HL-60/S4 treated with retinoic acid at 250 ng/mL for 4 days and 3 days (cell line): Measurements from ENCODE around the gene GATA5.

Experiments used
- in situ Hi-C: fragments of 300-500 bp; cut with MboI; formaldehyde crosslinking; loops from 2 replicates; pipeline ENCODE4 v1.7.0; 2022; ENCODE audit warnings: low sequenced_read_pairs

Gene GATA5

GRCh38 chr20:62460678-62461077 lies 15.1 kb downstream of the GATA5 start:
- in situ Hi-C loops: no loop called here

- in situ Hi-C loops: no loop called here
These were observed 16.3 kb downstream of the GATA5 start for GRCh38 chr20:62459488-62459887.

DNA sequence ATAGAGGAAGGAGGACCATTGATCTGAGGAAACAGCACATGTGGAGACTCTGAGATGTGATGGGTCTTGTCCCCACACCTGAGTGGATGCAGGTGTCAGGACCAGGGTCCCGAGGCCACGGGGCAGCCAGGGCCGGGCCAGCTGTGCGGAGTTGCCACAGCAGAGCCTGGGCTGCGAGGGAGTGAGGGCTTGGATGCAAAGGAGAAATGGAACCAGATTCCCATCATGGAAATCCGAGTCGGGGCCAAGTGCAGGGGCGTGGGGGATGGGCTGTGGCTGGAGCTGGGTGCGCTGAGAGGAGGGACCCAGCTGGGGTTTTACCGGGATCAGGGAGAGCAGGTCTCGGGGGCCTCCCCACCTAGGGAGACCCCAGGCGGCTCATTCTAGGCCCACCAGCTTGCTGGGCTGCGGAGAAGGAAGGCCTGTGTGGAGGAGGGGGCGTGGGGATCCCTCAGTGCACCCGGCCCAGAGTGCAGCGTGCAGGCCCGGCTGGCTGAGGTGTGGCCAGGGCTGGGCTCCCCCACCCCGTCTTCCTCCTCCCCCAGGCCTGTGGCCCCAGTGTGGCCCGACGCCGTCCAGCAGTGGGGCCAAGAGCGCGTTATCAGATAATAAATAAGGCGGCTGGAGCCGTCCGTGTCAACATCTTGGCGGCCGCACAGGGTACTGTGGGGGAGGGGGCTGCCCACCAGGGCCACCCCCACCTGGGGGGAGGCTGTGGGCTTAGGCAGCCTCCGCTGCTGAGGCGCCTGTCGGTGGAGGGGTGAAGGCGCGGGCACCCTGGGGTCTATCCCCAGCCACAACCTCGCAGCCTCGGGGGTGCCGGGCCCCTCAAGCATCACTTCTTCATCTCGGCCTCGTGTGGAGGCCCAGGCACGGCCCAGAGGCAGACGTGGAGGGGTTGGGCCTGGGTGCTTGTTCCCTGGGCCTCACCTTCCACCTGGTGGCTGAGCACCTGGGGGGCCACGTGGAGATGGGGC lies 17.2 kb downstream of the GATA5 start:
- in situ Hi-C loops: no loop called here

DNA sequence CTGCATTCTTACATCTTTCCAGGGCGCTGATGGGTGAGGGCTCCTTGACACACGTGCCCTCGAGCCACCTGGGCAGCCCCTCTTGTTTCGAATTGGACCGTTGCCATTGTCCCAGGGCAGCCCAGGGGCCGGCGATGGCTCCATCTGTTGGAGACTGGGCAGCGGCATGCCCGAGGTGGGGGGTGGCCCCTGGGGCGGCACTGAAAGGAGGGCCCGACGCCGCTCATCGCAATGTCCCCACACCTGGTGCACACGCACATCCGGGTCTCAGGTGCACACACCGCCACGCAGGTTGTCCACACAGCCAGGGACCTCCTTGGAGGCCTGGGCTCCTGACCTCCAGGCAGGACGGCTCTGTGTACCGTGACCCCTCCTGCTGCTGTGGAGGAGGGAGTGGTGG lies 18.0 kb downstream of the GATA5 start:
- in situ Hi-C loops: no loop called here

DNA sequence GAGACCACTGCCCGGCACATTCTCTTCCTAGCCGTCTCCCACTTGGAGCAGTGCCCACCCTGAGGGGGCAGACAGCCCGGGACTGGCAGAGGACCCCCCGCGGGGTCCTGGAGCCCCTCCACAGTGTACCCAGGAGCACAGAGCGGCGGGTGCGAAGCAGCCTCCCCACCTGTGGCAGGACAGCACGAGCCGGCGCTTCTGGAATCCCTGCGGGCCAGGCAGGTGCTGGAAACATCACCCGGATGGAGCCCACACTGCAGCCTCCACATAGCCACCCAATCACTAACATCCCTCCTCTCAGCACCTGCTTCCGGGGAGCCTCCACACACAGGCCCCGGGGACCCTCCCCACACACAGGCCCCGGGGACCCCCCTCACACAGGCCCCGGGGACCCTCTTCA lies 18.7 kb downstream of the GATA5 start:
- in situ Hi-C loops: no loop called here

DNA sequence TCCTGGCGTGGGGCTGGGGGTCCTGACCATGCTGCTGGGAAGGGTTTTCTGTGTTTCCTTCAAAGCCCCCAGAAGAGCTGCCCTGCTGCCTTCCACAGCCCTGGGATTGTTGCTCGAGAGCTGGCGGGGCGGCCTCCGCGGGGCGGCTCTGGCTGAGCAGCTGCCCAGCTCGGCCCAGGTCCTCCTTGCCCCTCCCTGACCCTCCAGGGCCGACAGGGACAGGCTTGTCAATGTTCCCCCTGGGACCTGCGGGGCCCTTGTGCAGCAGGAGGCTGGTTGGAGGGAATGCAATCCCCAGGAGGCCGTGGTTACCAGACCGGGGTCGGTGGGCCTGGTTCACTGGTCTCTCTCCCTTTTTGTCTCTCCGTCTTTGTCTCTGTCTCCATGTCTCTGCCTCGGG lies 19.9 kb downstream of the GATA5 start:
- in situ Hi-C loops: no loop called here

DNA sequence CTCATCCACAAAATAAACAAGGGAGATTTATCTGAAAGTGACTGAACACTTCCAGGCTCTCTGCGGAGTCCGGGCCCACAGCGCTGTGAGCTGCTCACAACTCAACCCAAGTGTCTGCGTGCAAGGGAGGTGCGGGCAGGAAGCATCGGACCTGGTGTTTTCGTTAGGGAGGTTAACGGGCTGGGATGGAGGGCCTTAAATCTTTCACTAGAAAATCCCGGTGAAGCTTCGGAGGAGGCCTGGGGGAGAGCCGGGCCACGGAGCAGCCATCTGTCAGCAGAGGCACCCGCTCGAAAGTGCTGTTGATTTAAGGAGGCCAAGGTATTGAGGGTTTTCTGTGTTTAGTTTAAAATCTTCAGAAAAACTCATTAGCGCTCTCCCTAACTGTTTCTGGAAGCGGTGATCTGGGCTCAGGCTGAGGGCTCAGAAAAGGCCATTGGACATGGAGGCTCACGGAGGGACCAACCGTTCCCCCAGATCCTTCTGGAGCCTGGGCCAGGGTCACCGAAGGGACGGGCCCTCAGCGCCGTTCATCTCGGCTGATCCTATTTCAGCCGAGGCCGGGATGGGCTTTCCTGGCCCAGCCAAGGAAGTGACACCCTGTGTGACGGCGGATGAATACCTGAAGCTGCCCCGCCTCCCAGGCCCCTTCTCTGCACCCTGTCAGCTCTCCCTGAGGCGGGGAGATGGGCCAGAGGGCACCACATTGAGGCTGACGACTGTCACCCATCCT lies 20.7 kb downstream of the GATA5 start:
- in situ Hi-C loops: no loop called here

GRCh38 chr20:62453186-62453808 lies 22.5 kb downstream of the GATA5 start:
- in situ Hi-C loops: no loop called here

DNA sequence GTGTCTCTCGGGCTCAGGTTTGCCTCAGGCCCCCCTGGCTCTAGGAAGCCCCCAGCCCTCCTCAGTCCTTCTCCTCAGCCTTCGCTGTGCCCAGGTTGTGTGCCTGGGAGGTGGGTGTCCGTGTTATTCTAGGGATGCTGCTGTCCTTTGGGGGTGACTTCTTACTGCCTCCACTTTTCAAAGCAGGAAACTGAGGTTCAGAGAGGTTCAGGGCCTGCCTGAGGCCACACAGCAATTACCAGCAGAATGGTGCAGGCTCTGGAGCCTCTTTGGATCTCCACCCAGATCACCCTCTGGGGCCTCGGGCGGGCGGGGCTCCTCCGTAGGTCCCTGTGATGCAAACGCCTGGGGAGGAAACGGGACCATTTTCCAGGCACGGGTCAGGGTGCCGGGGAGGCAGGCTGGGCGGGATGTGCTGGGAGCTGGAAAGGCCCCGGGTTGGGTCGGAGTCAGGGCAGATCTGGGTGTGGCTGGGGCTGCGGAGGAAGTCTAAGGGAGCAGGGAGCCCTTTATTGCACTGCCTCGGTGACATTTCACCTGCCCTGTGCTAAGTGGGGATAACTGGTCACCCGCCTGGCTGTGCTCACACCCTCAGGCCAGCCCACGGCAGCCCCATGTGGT lies 23.2 kb downstream of the GATA5 start:
- in situ Hi-C loops: no loop called here

DNA sequence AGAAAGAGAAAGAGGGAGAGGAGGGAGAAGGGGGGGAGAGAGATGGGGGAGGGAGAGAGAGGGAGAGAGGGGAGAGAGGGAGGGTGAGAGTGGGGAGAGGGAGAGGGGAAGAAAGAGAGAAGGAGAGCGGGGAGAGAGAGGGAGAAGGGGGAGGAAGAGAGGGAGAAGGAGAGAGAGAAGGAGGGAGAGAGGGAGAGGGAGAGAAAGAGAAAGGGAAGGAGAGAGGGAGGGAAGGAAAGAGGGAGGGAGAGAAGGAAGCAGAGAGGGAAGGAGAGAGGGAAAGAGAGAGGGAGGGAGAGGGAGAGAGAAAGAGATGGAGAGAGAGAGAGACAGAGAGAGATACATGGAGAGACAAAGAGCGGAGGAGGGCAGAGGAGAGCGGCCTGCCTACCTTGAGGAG lies 23.8 kb downstream of the GATA5 start:
- in situ Hi-C loops: no loop called here

- in situ Hi-C loops: no loop called here
These were observed 24.5 kb downstream of the GATA5 start for GRCh38 chr20:62451156-62451767.

DNA sequence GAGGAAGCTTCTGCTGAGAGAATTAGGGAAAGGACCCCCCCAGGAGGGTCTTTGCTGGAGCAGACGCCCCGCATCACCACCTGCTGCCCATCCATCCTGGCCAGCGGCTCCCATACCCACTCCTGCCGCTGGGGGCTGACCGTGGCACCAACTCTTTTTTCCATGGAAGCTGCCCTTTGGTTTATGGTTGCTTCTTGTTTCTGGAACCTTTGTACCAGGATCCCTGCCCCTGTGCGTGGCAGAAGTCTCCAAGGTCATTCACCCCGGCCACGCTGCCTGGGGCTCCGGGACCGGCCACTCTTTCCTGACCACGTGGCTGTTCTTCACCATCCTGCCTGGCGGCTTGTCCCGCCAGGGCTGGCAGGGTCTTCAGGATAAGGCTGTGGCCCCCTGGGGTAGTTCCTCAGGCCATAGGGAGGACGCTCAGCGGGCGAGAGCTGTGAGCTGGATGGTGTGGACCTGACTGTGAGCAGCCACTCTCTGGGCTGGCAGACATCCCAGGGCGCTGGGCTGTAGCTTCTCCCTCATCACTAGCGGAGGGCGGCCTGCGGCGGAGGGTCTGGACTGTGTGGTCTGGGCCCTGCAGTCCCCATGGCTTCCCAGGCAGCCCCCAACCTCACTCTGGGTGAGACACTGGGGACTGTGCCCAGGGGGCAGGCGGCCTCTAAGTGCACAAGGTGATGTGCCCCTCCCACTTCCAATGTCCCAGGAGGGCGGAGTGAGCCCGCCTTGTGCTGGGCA lies 25.7 kb downstream of the GATA5 start:
- in situ Hi-C loops: no loop called here

- in situ Hi-C loops: no loop called here
These were observed 27.0 kb downstream of the GATA5 start for GRCh38 chr20:62448788-62449187.

DNA sequence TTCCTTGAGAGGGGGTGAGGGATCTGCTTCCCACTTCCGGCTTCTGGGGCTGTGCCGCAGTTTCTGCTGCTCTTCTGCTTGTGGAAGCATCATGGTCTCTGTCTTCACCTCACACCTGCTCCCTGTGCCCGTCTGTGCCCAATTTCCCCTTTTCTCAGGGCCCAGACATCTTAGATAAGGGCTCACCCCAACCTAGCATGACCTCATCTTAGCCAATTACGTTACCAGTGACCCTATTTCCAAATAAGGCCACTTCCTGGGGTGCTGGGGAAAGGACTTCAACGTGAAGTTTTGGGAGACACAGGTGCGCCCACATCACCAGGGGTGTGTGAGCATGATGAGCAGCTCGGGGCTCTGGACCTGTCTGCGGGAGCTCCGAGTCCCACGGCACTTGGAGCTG lies 27.8 kb downstream of the GATA5 start:
- in situ Hi-C loops: no loop called here

GRCh38 chr20:62446888-62447869 lies 28.6 kb downstream of the GATA5 start:
- in situ Hi-C loops: no loop called here

DNA sequence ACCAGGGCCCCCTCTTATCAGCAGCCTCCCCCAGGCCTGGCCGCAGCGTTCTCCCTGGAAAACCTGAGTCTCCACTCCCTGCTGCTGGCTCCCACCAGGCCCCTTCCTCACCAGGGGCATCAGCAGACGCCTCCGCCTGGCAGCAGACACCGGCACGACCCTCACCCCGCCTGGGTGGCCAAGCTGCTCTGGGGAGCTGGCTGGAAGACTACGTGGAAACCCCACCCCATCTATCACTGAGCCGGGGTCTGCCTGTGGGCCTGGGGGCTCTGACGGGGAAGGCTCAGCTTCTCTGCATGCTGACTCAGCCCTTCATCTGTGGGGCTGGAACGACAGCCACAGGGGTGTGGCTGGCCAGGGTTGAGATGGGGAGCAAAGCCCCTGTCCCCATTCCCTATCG lies 29.3 kb downstream of the GATA5 start:
- in situ Hi-C loops: no loop called here

DNA sequence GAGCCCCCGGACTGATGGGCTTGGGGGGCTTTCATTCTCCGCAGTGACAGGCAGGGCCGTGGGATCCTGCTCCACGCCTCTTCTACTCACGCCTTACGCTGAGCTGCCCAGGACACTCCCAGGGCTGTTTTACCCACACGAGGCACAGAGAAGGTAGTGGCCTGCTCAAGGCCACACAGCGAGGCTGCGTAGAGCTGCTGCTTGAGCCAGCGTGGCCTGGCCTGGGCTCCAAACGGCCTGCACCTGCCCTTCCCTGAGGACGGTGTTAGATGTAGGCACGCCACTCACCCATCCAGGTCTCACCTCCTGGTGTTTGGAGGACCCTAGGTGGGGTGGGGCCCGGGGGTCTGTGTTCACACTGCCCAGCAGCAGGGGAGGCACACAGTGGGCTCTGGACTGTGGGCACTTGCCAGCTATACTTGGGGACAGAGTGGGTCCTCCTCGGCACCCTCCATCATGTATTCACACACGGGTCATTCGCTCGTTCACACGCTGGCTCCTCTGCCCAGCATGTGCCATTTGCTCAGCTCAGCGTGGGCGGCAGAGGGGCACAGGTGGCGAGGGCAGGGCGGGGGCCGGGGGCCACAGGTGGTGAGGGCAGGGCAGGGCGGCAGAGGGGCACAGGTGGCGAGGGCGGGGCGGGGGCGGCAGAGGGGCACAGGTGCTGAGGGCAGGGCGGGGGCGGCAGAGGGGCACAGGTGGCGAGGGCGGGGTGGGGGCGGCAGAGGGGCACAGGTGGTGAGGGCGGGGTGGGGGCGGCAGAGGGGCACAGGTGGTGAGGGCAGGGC lies 30.0 kb downstream of the GATA5 start:
- in situ Hi-C loops: no loop called here

GRCh38 chr20:62444286-62444685 lies 31.5 kb downstream of the GATA5 start:
- in situ Hi-C loops: no loop called here
